Coronary artery (tissue), 2 donors: ENCODE data around the gene QKI.

ENCODE experiments used
- DNase-seq: peaks from one replicate; pipeline ENCODE4 v3.0.0-alpha.2; 2017; ENCODE audit warnings: low spot score
- H3K27ac ChIP-seq, 2 donors: fragments of 200-600 bp; sonication (generic); one replicate each; pipeline ENCODE4 v1.5.1; 2016 to 2019
- H3K4me3 ChIP-seq: fragments of 200-600 bp; sonication (generic); 2 replicates; pipeline ENCODE4 v1.5.1; 2016; ENCODE audit warnings: mild to moderate bottlenecking, moderate library complexity
- CTCF ChIP-seq: fragments of 200-600 bp; sonication (generic); IDR thresholded peaks from one replicate; pipeline ENCODE4 v1.5.1; 2019; ENCODE audit warnings: antibody characterized with exemption

The QKI gene

GRCh38 chr6:163539101-163539762, 124.7 kb downstream of the QKI start:
- Histone ChIP-seq H3K27ac (no peak overlapping the region), H3K4me3 (no peak overlapping the region)
- TF ChIP-seq CTCF = no peak
- no peak for DNase-seq

GRCh38 chr6:163543321-163543720, 128.8 kb downstream of the QKI start:
- no peak for DNase-seq
- no peak for TF ChIP-seq CTCF
- H3K27ac ChIP-seq = no peak overlapping the region
- no peak overlapping the region for H3K4me3 ChIP-seq

- no peak overlapping the region for H3K27ac ChIP-seq
- no peak for TF ChIP-seq CTCF
- no peak overlapping the region for H3K4me3 ChIP-seq
- no peak for DNase-seq
Observed at GRCh38 chr6:163545370-163545769, 130.9 kb downstream of the QKI start.

- no peak overlapping the region for H3K4me3 ChIP-seq
- TF ChIP-seq CTCF = no peak
- DNase-seq = no peak
- no peak overlapping the region for H3K27ac ChIP-seq
Observed at GRCh38 chr6:163547287-163547686, 132.8 kb downstream of the QKI start.

- no peak for TF ChIP-seq CTCF
Observed at GRCh38 chr6:163548624-163549023, 134.1 kb downstream of the QKI start.

GRCh38 chr6:163554032-163554431, 139.5 kb downstream of the QKI start:
- Histone ChIP-seq H3K27ac (no peak overlapping the region), H3K4me3 (no peak overlapping the region)
- DNase-seq = no peak
- no peak for TF ChIP-seq CTCF

More at GRCh38 chr6:163548624-163549023, 134.1 kb downstream of the QKI start:
- DNase-seq = no peak
- no peak overlapping the region for H3K4me3 ChIP-seq
- H3K27ac ChIP-seq = no peak overlapping the region

GRCh38 chr6:163554663-163555062, 140.1 kb downstream of the QKI start:
- H3K27ac ChIP-seq = no peak overlapping the region
- DNase-seq = no peak
- peak; percentile 17 for TF ChIP-seq CTCF
- no peak overlapping the region for H3K4me3 ChIP-seq
